ENCODE measurements around the gene IL1RAP. TPM values are rescaled to one million over a fixed set of nuclear protein-coding genes. Genes with fewer than 3 reads are reported as not detected.

IL1RAP gene
- total RNA-seq, 2 donors from 2014 or later = 5.3 to 5.4 TPM

- WGBS, 2 donors = 21 to 25% methylated on average over 1 of the region's 1 CpG
- Histone ChIP-seq H3K9me3 (no peaks in the 10 kb centered on the region), H3K27me3 (no peaks in the 10 kb centered on the region), H3K36me3 (replicated peaks in 1 of 2; ENCODE audit: insufficient read depth in 1 of 2, low read depth in 2 of 2) (no peaks in the 10 kb centered on the region), H3K4me3 (no peak overlapping the region), H3K27ac (no peak overlapping the region), H3K4me1 (peaks cover 3% of the 10 kb centered on the region)
- TF ChIP-seq POLR2A (IDR thresholded peaks at IDR 0.05) = no peak
- no peak for TF ChIP-seq CTCF (IDR thresholded peaks at IDR 0.05)
- intact Hi-C loops (cut with DNase I) = no loop called here
- no peak for ATAC-seq
- DNase-seq = no peak
Measured at GRCh38 chr3:190496859-190497258, 17.0 kb upstream of the IL1RAP start.

GRCh38 chr3:190497811-190498210, 16.1 kb upstream of the IL1RAP start:
- H3K36me3 ChIP-seq (replicated peaks in 1 of 2; ENCODE audit: insufficient read depth in 1 of 2, low read depth in 2 of 2) = no peaks in the 10 kb centered on the region
- DNase-seq (no peak), ATAC-seq (no peak)
- H3K27me3 ChIP-seq = no peaks in the 10 kb centered on the region
- TF ChIP-seq CTCF (IDR thresholded peaks at IDR 0.05) (no peak), POLR2A (IDR thresholded peaks at IDR 0.05) (no peak)
- no peak overlapping the region for H3K4me3 ChIP-seq
- WGBS, 2 donors = 69 to 78% methylated on average over 3 of the region's 3 CpGs
- intact Hi-C loops (cut with DNase I) = no loop called here
- H3K4me1 ChIP-seq = no peaks in the 10 kb centered on the region
- no peaks in the 10 kb centered on the region for H3K9me3 ChIP-seq
- no peak overlapping the region for H3K27ac ChIP-seq

- WGBS, 2 donors = 69 to 72% methylated on average over 2 of the region's 2 CpGs
- TF ChIP-seq CTCF (IDR thresholded peaks at IDR 0.05) (no peak), POLR2A (IDR thresholded peaks at IDR 0.05) (no peak)
- DNase-seq = no peak
- H3K27ac ChIP-seq = no peak overlapping the region
- no peaks in the 10 kb centered on the region for H3K4me1 ChIP-seq
- H3K36me3 ChIP-seq (replicated peaks in 1 of 2; ENCODE audit: insufficient read depth in 1 of 2, low read depth in 2 of 2) = no peaks in the 10 kb centered on the region
- no peaks in the 10 kb centered on the region for H3K27me3 ChIP-seq
- H3K9me3 ChIP-seq = no peaks in the 10 kb centered on the region
- no peak for ATAC-seq
- intact Hi-C loops (cut with DNase I) = no loop called here
- H3K4me3 ChIP-seq = no peak overlapping the region
Measured at GRCh38 chr3:190498293-190498692, 15.6 kb upstream of the IL1RAP start.

- H3K4me1 ChIP-seq = no peaks in the 10 kb centered on the region
- DNase-seq (no peak), ATAC-seq (no peak)
- 51 to 62% methylated on average over 2 of the region's 2 CpGs for WGBS, 2 donors
- H3K36me3 ChIP-seq (replicated peaks in 1 of 2; ENCODE audit: insufficient read depth in 1 of 2, low read depth in 2 of 2) = no peaks in the 10 kb centered on the region
- H3K9me3 ChIP-seq = no peaks in the 10 kb centered on the region
- H3K27ac ChIP-seq = no peak overlapping the region
- TF ChIP-seq CTCF (IDR thresholded peaks at IDR 0.05) = no peak
- no peak for TF ChIP-seq POLR2A (IDR thresholded peaks at IDR 0.05)
- no peaks in the 10 kb centered on the region for H3K27me3 ChIP-seq
- no peak overlapping the region for H3K4me3 ChIP-seq
- intact Hi-C loops (cut with DNase I) = no loop called here
Measured at GRCh38 chr3:190499122-190499521, 14.8 kb upstream of the IL1RAP start.

GRCh38 chr3:190502946-190503345, 10.9 kb upstream of the IL1RAP start:
- intact Hi-C loops (cut with DNase I) = no loop called here
- WGBS, 2 donors = 68 to 76% methylated on average over 3 of the region's 3 CpGs
- ATAC-seq = no peak

More at GRCh38 chr3:190502946-190503345, 10.9 kb upstream of the IL1RAP start:
- Histone ChIP-seq H3K36me3 (replicated peaks in 1 of 2; ENCODE audit: insufficient read depth in 1 of 2, low read depth in 2 of 2) (no peaks in the 10 kb centered on the region), H3K27me3 (no peaks in the 10 kb centered on the region), H3K4me3 (no peak overlapping the region), H3K4me1 (no peaks in the 10 kb centered on the region), H3K27ac (no peak overlapping the region), H3K9me3 (no peaks in the 10 kb centered on the region)
- no peak for TF ChIP-seq CTCF (IDR thresholded peaks at IDR 0.05)
- TF ChIP-seq POLR2A (IDR thresholded peaks at IDR 0.05) = no peak
- DNase-seq = no peak

Measured in body of pancreas (tissue), 4 donors.